SK-N-SH treated with all-trans-retinoic acid at 6 μM for 48 hours (cell line): ENCODE data around the gene CEBPA.

ENCODE experiments used
- ATAC-seq: fragments of 200-7000 bp; cut with Tn5 transposase; 3 replicates; pipeline ENCODE4 v1.9.1; 2020; ENCODE audit warnings: mild to moderate bottlenecking, moderate library complexity
- ARNTL ChIP-seq: fragments of 450-650 bp; formaldehyde crosslinking; IDR thresholded peaks from 2 replicates; pipeline ENCODE4 v1.5.0; 2020; ENCODE audit warnings: low read depth, mild to moderate bottlenecking, moderate library complexity, borderline replicate concordance
- BACH2 ChIP-seq: fragments of 250-450 bp; sonication (Bioruptor Pico); IDR thresholded peaks from 2 replicates; pipeline ENCODE4 v1.9.0; 2021; ENCODE audit warnings: mild to moderate bottlenecking, borderline replicate concordance
- CSDC2 ChIP-seq: fragments of 250-450 bp; sonication (Bioruptor Pico); IDR thresholded peaks from 2 replicates; pipeline ENCODE4 v1.5.0; 2020; ENCODE audit warnings: mild to moderate bottlenecking, moderate library complexity
- CSRNP3 ChIP-seq: fragments of 250-450 bp; sonication (Bioruptor Pico); IDR thresholded peaks from 2 replicates; pipeline ENCODE4 v1.5.1; 2021; ENCODE audit warnings: mild to moderate bottlenecking, moderate library complexity
- ESRRG ChIP-seq: fragments of 250-450 bp; sonication (Bioruptor Pico); IDR thresholded peaks from 2 replicates; pipeline ENCODE4 v1.6.1; 2021; ENCODE audit warnings: mild to moderate bottlenecking
- GLIS3 ChIP-seq: fragments of 250-450 bp; sonication (Bioruptor Pico); IDR thresholded peaks from 2 replicates; pipeline ENCODE4 v1.5.0; 2020; ENCODE audit warnings: mild to moderate bottlenecking, moderate library complexity
- ISL1 ChIP-seq: fragments of 250-450 bp; sonication (Bioruptor Pico); IDR thresholded peaks from 2 replicates; pipeline ENCODE4 v2.1.2; 2022; ENCODE audit warnings: mild to moderate bottlenecking, moderate library complexity
- OSR1 ChIP-seq: fragments of 250-450 bp; sonication (Bioruptor Pico); IDR thresholded peaks from 2 replicates; pipeline ENCODE4 v1.8.0; 2022; ENCODE audit warnings: moderate library complexity, mild to moderate bottlenecking, inconsistent platforms
- PPARA ChIP-seq: fragments of 250-450 bp; sonication (Bioruptor Pico); IDR thresholded peaks from 2 replicates; pipeline ENCODE4 v1.5.0; 2020; ENCODE audit warnings: mild to moderate bottlenecking, borderline replicate concordance
- SNAI2 ChIP-seq: fragments of 250-450 bp; sonication (Bioruptor Pico); IDR thresholded peaks from 2 replicates; pipeline ENCODE4 v1.5.0; 2020; ENCODE audit warnings: mild to moderate bottlenecking, moderate library complexity
- TCF4 ChIP-seq: fragments of 250-450 bp; sonication (Bioruptor Pico); IDR thresholded peaks from 2 replicates; pipeline ENCODE4 v1.8.0; 2021; ENCODE audit warnings: mild to moderate bottlenecking, moderate library complexity, borderline replicate concordance
- TOX ChIP-seq: fragments of 250-450 bp; sonication (Bioruptor Pico); IDR thresholded peaks from 2 replicates; pipeline ENCODE4 v1.8.0; 2021; ENCODE audit warnings: mild to moderate bottlenecking, moderate library complexity, borderline replicate concordance
- ZC3H10 ChIP-seq: fragments of 250-450 bp; sonication (Bioruptor Pico); IDR thresholded peaks from 2 replicates; pipeline ENCODE4 v1.5.1; 2021; ENCODE audit warnings: mild to moderate bottlenecking, moderate library complexity
- ZFP3 ChIP-seq: fragments of 250-450 bp; sonication (Bioruptor Pico); IDR thresholded peaks from 2 replicates; pipeline ENCODE4 v1.5.0; 2020; ENCODE audit warnings: mild to moderate bottlenecking, moderate library complexity
- ZFP30 ChIP-seq: fragments of 450-650 bp; formaldehyde crosslinking; IDR thresholded peaks from 2 replicates; pipeline ENCODE4 v1.5.0; 2022; ENCODE audit warnings: mild to moderate bottlenecking, moderate library complexity
- ZNF565 ChIP-seq: fragments of 450-650 bp; formaldehyde crosslinking; conservative IDR thresholded peaks from 2 replicates; pipeline ENCODE4 v1.5.0; 2020; ENCODE audit warnings: low read depth, mild to moderate bottlenecking, moderate library complexity
- ZNF70 ChIP-seq: fragments of 450-650 bp; formaldehyde crosslinking; IDR thresholded peaks from 2 replicates; pipeline ENCODE4 v1.5.0; 2020; ENCODE audit warnings: mild to moderate bottlenecking, moderate library complexity
- ZNF8 ChIP-seq: fragments of 450-650 bp; formaldehyde crosslinking; IDR thresholded peaks from 2 replicates; pipeline ENCODE4 v1.5.0; 2020; ENCODE audit warnings: mild to moderate bottlenecking, moderate library complexity
- TF ChIP-seq, protein P1 (sequence below): fragments of 250-450 bp; sonication (Bioruptor Pico); IDR thresholded peaks from 2 replicates; pipeline ENCODE4 v1.8.0; 2020; ENCODE audit warnings: mild to moderate bottlenecking, moderate library complexity, borderline replicate concordance
- TF ChIP-seq, protein P2 (sequence below): fragments of 250-450 bp; sonication (Bioruptor Pico); IDR thresholded peaks from 2 replicates; pipeline ENCODE4 v1.5.1; 2020; ENCODE audit warnings: low read depth, mild to moderate bottlenecking, moderate library complexity
- TF ChIP-seq, protein P3 (sequence below): fragments of 250-450 bp; sonication (Bioruptor Pico); IDR thresholded peaks from 2 replicates; pipeline ENCODE4 v1.8.0; 2021; ENCODE audit warnings: low read depth, mild to moderate bottlenecking, moderate library complexity, borderline replicate concordance

CEBPA gene

DNA sequence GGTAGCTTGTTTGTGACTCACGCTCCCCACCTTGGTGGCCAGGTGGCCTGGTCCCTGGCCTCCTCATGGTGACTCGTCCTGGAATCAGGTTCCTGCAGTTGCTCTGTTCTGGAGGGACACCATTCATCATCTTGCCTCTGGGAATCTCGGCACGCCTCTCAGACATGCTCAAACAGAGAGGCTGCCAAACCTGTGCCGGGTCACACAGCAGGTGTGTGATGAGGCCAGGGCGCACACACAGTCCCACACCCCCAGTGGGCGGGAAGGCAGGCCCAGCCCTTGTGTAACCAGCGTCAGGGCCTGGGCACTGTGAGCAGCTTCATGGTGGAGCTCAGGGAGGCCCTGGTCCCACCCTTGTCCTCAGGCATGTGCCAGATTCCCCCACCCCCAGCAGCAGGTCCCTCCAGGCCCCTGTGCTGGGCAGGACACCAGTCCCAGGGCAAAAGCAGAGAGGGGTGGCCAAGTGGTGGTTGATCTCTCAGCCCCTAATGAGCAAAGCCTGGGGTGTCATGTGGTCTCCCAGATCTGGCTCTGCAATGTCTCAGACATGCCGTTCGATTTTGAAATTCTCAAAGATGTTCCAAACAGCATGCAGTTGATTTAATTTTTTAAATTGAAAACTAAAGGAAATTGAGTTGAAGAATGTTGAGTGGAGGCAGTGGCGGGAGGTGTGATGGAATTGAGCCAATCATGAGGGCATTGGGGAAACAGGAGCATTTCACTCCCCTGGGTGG lies 12.1 kb downstream of the CEBPA start:
- no peak for ATAC-seq
- no peak for TF ChIP-seq SNAI2
- no peak for TF ChIP-seq CSRNP3 (CRISPR knock-in tag)
- no peak for TF ChIP-seq CSDC2
- no peak for TF ChIP-seq OSR1 (CRISPR knock-in tag)
- TF ChIP-seq ISL1 (CRISPR knock-in tag): no peak
- TF ChIP-seq, protein P1, sequence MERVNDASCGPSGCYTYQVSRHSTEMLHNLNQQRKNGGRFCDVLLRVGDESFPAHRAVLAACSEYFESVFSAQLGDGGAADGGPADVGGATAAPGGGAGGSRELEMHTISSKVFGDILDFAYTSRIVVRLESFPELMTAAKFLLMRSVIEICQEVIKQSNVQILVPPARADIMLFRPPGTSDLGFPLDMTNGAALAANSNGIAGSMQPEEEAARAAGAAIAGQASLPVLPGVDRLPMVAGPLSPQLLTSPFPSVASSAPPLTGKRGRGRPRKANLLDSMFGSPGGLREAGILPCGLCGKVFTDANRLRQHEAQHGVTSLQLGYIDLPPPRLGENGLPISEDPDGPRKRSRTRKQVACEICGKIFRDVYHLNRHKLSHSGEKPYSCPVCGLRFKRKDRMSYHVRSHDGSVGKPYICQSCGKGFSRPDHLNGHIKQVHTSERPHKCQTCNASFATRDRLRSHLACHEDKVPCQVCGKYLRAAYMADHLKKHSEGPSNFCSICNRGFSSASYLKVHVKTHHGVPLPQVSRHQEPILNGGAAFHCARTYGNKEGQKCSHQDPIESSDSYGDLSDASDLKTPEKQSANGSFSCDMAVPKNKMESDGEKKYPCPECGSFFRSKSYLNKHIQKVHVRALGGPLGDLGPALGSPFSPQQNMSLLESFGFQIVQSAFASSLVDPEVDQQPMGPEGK (CRISPR knock-in tag): no peak
- TF ChIP-seq, protein P2, sequence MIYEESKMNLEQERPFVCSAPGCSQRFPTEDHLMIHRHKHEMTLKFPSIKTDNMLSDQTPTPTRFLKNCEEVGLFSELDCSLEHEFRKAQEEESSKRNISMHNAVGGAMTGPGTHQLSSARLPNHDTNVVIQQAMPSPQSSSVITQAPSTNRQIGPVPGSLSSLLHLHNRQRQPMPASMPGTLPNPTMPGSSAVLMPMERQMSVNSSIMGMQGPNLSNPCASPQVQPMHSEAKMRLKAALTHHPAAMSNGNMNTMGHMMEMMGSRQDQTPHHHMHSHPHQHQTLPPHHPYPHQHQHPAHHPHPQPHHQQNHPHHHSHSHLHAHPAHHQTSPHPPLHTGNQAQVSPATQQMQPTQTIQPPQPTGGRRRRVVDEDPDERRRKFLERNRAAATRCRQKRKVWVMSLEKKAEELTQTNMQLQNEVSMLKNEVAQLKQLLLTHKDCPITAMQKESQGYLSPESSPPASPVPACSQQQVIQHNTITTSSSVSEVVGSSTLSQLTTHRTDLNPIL (CRISPR knock-in tag): no peak
- TF ChIP-seq TOX (CRISPR knock-in tag): no peak
- TF ChIP-seq BACH2 (CRISPR knock-in tag): no peak
- no peak for TF ChIP-seq ARNTL (CRISPR knock-in tag)
- TF ChIP-seq, all 23 proteins: peak for 0

DNA sequence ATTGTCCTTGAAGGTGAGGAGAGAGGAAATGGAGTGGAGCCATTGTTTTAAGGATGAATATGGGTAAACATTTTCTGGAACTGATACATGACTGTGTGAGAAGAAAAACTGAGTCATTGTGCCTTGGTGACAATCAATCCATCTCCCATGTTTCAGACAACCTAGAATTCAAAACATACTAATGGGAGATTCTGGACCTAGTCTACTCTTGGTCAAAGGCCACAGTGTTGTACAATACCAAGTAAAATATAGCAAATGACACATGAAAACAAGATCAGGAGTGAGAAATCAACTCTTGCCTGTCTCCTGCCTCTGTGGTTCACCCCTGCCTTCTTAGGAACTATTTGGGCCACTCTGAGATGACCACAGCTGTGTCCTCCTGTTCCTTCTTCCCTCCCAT lies 13.1 kb downstream of the CEBPA start:
- TF ChIP-seq TCF4 (CRISPR knock-in tag): no peak
- TF ChIP-seq ZFP3 (CRISPR knock-in tag): no peak
- TF ChIP-seq ZNF565 (CRISPR knock-in tag): no peak
- TF ChIP-seq ZC3H10 (CRISPR knock-in tag): no peak
- no peak for TF ChIP-seq ZNF8 (CRISPR knock-in tag)
- TF ChIP-seq ISL1 (CRISPR knock-in tag): no peak
- TF ChIP-seq GLIS3 (CRISPR knock-in tag): no peak
- TF ChIP-seq, protein P2 (CRISPR knock-in tag): no peak
- no peak for TF ChIP-seq ZNF70 (CRISPR knock-in tag)
- TF ChIP-seq TOX (CRISPR knock-in tag): no peak
- TF ChIP-seq, all 23 proteins: peak for 0
- no peak for ATAC-seq

- TF ChIP-seq ARNTL (CRISPR knock-in tag): no peak
- no peak for TF ChIP-seq ZNF565 (CRISPR knock-in tag)
- TF ChIP-seq, protein P1 (CRISPR knock-in tag): no peak
- TF ChIP-seq, protein P3, sequence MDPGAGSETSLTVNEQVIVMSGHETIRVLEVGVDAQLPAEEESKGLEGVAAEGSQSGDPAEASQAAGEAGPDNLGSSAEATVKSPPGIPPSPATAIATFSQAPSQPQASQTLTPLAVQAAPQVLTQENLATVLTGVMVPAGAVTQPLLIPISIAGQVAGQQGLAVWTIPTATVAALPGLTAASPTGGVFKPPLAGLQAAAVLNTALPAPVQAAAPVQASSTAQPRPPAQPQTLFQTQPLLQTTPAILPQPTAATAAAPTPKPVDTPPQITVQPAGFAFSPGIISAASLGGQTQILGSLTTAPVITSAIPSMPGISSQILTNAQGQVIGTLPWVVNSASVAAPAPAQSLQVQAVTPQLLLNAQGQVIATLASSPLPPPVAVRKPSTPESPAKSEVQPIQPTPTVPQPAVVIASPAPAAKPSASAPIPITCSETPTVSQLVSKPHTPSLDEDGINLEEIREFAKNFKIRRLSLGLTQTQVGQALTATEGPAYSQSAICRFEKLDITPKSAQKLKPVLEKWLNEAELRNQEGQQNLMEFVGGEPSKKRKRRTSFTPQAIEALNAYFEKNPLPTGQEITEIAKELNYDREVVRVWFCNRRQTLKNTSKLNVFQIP (CRISPR knock-in tag): no peak
- TF ChIP-seq PPARA (CRISPR knock-in tag): no peak
- TF ChIP-seq ESRRG (CRISPR knock-in tag): no peak
- TF ChIP-seq ZFP30: no peak
- TF ChIP-seq OSR1 (CRISPR knock-in tag): no peak
- TF ChIP-seq TOX (CRISPR knock-in tag): no peak
- TF ChIP-seq, all 23 proteins: peak for 0
- no peak for ATAC-seq
Observed at GRCh38 chr19:33288666-33289065, 13.7 kb downstream of the CEBPA start.
